Epidermal melanocyte (primary cell): ENCODE measurements around the gene GPI.
A peak's percentile ranks its signal among the peaks of the same experiment; 100 is the strongest.

Source experiments
- DNase-seq: peaks from one replicate; pipeline ENCODE4 v3.0.0; 2011; ENCODE audit warnings: low spot score; ENCODE audit not compliant: insufficient read length

GPI gene

DNA sequence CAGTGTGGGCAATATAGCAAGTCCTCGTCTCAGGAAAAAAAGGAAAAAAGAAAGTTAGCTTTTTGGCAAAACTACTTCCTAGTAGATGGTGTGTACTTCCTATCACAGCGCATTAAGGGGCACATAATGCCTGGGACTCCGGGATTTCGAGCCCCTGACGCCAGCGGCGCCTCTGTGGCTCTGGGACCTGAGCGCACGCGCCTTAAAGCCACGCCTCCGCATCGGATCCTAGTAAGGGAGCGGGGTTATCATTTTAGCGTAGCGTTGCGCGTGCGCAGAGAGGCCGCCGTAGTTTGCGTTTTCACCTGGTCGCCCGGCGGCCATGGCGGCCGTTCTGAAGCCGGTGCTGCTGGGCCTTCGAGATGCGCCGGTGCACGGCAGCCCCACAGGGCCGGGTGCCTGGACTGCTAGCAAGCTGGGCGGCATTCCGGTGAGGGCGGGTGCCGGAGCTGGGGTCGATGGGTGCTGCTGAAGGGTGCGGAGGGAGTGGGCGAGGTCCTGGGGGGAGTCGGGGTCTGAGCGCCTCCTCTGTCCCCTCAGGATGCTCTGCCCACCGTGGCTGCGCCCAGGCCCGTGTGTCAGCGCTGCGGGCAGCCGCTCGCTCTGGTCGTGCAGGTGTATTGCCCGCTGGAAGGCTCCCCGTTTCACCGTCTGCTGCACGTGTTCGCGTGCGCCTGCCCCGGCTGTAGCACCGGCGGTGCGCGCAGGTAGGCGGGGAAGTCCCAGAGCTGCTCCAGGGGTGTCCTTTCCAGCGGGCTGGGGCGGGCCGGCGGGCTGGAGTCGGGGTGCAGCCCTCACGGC is 39.3 kb downstream of the GPI start, which contains the start of gene PDCD2L:
Gene PDCD2L (plus strand): TSS at position 291 of the 801 bp plus-strand sequence. CDS start 32 bp downstream, at position 323.
- DNase-seq = peak; percentile 94

GRCh38 chr19:34405892-34406660 is 41.1 kb downstream of the GPI start:
- DNase-seq = no peak

GRCh38 chr19:34408411-34408810 is 43.4 kb downstream of the GPI start:
- no peak for DNase-seq

GRCh38 chr19:34409189-34410164 is 44.5 kb downstream of the GPI start:
- no peak for DNase-seq

GRCh38 chr19:34411216-34411615 is 46.2 kb downstream of the GPI start:
- no peak for DNase-seq

- DNase-seq = no peak
Observed at GRCh38 chr19:34416021-34416545, 51.1 kb downstream of the GPI start.

- no peak for DNase-seq
Observed at GRCh38 chr19:34418300-34418699, 53.3 kb downstream of the GPI start.

- DNase-seq = no peak
Observed at GRCh38 chr19:34426096-34426661, 61.2 kb downstream of the GPI start.

GRCh38 chr19:34428549-34429285 is 63.7 kb downstream of the GPI start:
- peak; percentile 22 for DNase-seq

DNA sequence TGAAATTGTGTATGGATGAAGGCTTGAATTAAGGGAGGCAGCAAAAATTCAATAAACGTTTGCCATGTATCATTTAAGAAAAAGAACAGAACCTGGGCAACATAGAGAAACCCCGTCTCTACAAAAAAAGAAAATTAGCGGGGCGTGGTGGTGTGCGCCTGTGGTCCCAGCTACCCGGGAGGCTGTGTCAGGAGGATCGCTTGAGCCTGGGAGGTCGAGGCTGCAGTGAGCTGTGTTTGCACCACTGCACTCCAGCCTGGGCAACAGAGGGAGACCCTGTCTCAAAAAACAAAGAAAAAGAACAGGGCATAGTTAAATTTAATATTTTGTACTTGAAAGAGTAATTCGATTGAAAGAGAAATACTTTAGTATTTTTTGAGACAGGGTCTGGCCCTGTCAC is 64.6 kb downstream of the GPI start:
- no peak for DNase-seq

DNA sequence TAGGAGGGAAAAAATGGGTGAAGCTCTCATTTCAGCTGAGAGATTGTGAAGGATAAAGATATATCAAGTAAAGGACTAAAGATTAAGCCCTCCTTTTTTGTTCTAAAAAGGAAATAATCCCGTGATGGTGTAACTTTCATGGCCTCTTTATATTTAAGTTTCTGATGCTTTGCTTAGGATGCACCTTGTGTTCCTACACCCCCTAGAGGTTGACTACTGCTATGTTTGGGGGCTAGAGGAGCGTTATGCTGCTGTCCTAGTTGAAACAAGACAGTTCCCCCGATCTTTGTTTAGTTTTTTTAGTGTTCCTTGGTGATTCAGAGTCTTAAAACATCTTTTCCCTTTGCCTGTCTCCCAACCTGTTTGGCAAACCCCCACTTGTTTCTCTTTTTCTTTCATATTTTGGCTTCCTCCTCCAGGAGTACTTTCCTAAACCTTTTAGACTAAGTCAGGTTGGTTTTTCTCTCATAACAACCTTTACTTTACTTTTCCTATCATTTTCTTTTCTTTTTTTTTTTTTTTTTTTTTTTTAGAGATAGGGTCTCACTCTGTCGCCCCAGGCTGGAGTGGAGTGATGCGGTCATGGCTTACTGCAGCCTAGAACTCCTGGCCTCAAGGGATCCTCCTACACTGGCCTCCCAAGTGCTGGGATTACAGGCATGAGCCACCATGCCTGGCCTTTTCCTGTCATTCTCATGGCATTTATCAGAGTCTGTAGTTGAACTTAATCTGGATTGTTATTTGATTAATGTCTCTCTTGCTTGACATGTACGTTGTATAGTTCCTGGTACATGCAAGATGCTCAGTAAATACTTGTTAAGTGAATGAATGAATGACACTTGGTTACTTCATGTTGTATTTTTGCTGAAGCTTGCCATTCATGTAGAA is 66.0 kb downstream of the GPI start:
- DNase-seq = peak; percentile 37

DNA sequence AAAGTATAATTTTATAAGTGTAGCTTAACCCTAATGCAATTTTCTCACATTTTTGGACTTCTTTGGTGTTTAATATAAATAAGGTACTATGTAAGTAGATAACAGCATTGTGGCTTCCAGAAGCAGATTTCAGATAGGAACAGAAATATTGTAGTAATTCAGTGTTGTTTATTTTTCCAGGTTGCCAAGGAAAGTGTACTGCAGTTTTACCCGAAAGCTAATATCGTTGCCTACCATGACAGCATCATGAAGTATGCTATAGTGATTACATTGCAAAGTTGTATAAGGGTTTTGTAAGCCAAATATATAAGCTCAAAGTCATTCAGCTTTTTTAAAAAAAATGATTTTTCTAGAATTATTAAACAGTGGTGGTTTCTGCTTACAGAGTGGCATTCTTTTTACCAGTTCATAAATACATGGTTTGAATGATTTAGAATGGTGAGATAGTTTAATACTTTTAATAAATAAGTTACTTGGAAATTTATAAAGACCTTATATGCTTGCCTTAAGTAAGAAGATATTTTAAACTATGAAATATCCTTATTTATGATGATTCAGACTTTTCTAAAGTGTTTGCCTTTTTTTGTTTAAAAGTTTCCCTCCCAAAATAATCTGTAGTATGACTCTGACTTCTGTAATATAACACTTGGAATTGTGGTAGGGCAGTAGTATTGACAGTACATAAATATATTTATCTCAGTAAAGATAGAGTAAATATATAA is 66.8 kb downstream of the GPI start:
- no peak for DNase-seq

DNA sequence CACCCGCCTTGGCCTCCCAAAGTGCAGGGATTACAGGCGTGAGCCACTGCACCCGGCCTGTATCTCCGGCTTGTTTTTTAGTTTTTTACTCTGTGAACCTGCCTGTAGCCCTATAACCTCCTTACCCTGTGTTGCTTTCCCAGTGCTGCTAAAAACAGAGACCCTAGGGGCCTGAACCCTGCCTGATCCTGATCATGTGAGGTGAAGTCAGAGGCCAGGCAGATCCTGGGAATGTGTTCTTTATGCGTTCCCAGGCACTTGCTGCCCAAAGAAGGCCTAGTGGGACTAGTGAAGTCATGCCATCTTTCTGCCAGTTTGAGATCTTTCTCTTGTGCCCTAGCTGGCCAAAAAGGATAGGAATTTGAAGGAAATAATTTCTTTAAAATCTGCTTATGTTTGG is 67.8 kb downstream of the GPI start:
- no peak for DNase-seq

GRCh38 chr19:34436716-34437115 is 71.7 kb downstream of the GPI start:
- peak; percentile 80 for DNase-seq

DNA sequence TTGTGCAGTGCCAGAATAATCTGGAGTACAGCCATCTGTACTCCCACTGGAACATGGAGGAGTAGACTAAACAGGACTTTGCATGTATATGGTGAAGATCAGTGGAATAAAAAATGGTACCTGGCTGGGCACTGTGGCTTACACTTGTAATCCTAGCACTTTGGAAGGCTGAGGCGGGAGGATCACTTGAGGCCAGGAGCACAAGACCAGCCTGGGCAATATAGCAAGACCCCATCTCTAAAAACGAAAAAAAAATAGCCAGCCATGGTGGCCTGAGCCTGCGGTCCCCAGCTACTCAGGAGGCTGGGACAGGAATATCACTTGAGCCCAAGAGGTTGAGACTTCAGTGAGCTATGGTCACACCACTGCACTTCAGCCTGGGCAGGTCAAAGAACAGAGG is 83.2 kb downstream of the GPI start:
- DNase-seq = no peak
